H9 (cell line): ENCODE results near the gene RPRD1B. TPM values are rescaled to one million over a fixed set of nuclear protein-coding genes. Genes with fewer than 3 reads are reported as not detected.
A peak's percentile ranks its signal among the peaks of the same experiment; 100 is the strongest.

Source experiments
- DNase-seq: peaks from one replicate; pipeline ENCODE4 v3.0.0-alpha.2; 2017
- H2AFZ ChIP-seq: one replicate; pipeline ENCODE4 v1.6.1; 2013; ENCODE audit warnings: mild to moderate bottlenecking, low read length, control low read depth, moderate library complexity
- H2AK5ac ChIP-seq: 2 replicates; pipeline ENCODE4 v1.6.1; 2013; ENCODE audit warnings: low read length, control low read depth, mixed read lengths; ENCODE audit not compliant: insufficient read length
- H2BK120ac ChIP-seq: one replicate; pipeline ENCODE4 v1.6.1; 2013; ENCODE audit warnings: low read depth, mild to moderate bottlenecking, low read length, control low read depth, inconsistent platforms; ENCODE audit not compliant: poor library complexity, severe bottlenecking
- H2BK12ac ChIP-seq: 2 replicates; pipeline ENCODE4 v1.6.1; 2013; ENCODE audit warnings: low read length, control low read depth, mixed read lengths, low read depth; ENCODE audit not compliant: insufficient read length
- H2BK15ac ChIP-seq: 2 replicates; pipeline ENCODE4 v1.6.1; 2013; ENCODE audit warnings: low read depth, low read length, control low read depth
- H2BK20ac ChIP-seq: one replicate; pipeline ENCODE4 v1.6.1; 2013; ENCODE audit warnings: low read depth, mild to moderate bottlenecking, low read length, control low read depth, inconsistent platforms; ENCODE audit not compliant: poor library complexity, severe bottlenecking
- H2BK5ac ChIP-seq: 2 replicates; pipeline ENCODE4 v1.6.1; 2013; ENCODE audit warnings: low read length, control low read depth, mixed read lengths; ENCODE audit not compliant: insufficient read length
- H3K14ac ChIP-seq: 2 replicates; pipeline ENCODE4 v1.6.1; 2013; ENCODE audit warnings: low read length, control low read depth; ENCODE audit not compliant: insufficient read depth
- H3K18ac ChIP-seq: 2 replicates; pipeline ENCODE4 v1.6.1; 2013; ENCODE audit warnings: low read depth, mild to moderate bottlenecking, mixed read lengths, low read length, control low read depth; ENCODE audit not compliant: insufficient read length
- H3K23ac ChIP-seq: 2 replicates; pipeline ENCODE4 v1.6.1; 2013; ENCODE audit warnings: low read length, control low read depth, mixed read lengths, low read depth; ENCODE audit not compliant: insufficient read length
- H3K23me2 ChIP-seq: 2 replicates; pipeline ENCODE4 v1.6.1; 2013; ENCODE audit warnings: low read depth, mild to moderate bottlenecking, mixed read lengths, low read length, control low read depth; ENCODE audit not compliant: insufficient read length, poor library complexity, severe bottlenecking
- H3K27ac ChIP-seq: 2 replicates; pipeline ENCODE4 v1.5.1; 2013; ENCODE audit warnings: low read length, control low read depth, mixed read lengths, low read depth; ENCODE audit not compliant: insufficient read length
- H3K27me3 ChIP-seq: 2 replicates; pipeline ENCODE4 v1.6.1; 2013; ENCODE audit warnings: low read length, control low read depth, inconsistent platforms; ENCODE audit not compliant: insufficient read depth
- H3K4ac ChIP-seq: 2 replicates; pipeline ENCODE4 v1.6.1; 2013; ENCODE audit warnings: low read depth, mild to moderate bottlenecking, control low read depth, inconsistent platforms, low read length, moderate library complexity
- H3K4me1 ChIP-seq: 2 replicates; pipeline ENCODE4 v1.6.1; 2013; ENCODE audit warnings: low read length, control low read depth, inconsistent platforms; ENCODE audit not compliant: insufficient read depth
- H3K4me2 ChIP-seq: 2 replicates; pipeline ENCODE4 v1.6.1; 2013; ENCODE audit warnings: low read length, control low read depth, mixed read lengths; ENCODE audit not compliant: insufficient read length, insufficient read depth
- H3K56ac ChIP-seq: 2 replicates; pipeline ENCODE4 v1.6.1; 2013; ENCODE audit warnings: low read depth, mild to moderate bottlenecking, mixed read lengths, low read length, control low read depth; ENCODE audit not compliant: insufficient read length
- H3K79me1 ChIP-seq: 2 replicates; pipeline ENCODE4 v1.6.1; 2013; ENCODE audit warnings: low read depth, mild to moderate bottlenecking, moderate library complexity, low read length, control low read depth, inconsistent platforms; ENCODE audit not compliant: insufficient read depth, poor library complexity, severe bottlenecking
- H3K79me2 ChIP-seq: 2 replicates; pipeline ENCODE4 v1.6.1; 2013; ENCODE audit warnings: low read length, control low read depth, inconsistent platforms; ENCODE audit not compliant: insufficient read depth
- H3K9ac ChIP-seq: 2 replicates; pipeline ENCODE4 v1.6.1; 2013; ENCODE audit warnings: low read length, control low read depth, mixed read lengths; ENCODE audit not compliant: insufficient read length; ENCODE audit errors: extremely low read depth
- H3K9me3 ChIP-seq: one replicate; pipeline ENCODE4 v1.6.1; 2013; ENCODE audit warnings: low read depth, low read length, inconsistent platforms; ENCODE audit not compliant: control insufficient read depth
- H3T11ph ChIP-seq: one replicate; pipeline ENCODE4 v1.6.1; 2013; ENCODE audit warnings: mild to moderate bottlenecking, low read length, control low read depth, inconsistent platforms
- H4K20me1 ChIP-seq: one replicate; pipeline ENCODE4 v1.6.1; 2013; ENCODE audit not compliant: control insufficient read depth, insufficient read length, insufficient read depth
- H4K5ac ChIP-seq: 2 replicates; pipeline ENCODE4 v1.6.1; 2013; ENCODE audit warnings: low read depth, mild to moderate bottlenecking, mixed read lengths, low read length, control low read depth; ENCODE audit not compliant: insufficient read length
- H4K8ac ChIP-seq: replicated peaks from 2 replicates; pipeline ENCODE4 v1.6.1; 2013; ENCODE audit warnings: low read length, control low read depth, mixed read lengths, low read depth; ENCODE audit not compliant: insufficient read length
- H4K91ac ChIP-seq: 2 replicates; pipeline ENCODE4 v1.6.1; 2013; ENCODE audit warnings: low read depth, mild to moderate bottlenecking, moderate library complexity, mixed read lengths, low read length, control low read depth; ENCODE audit not compliant: insufficient read length
- H3K27ac Mint-ChIP-seq, 3 experiments: 2 replicates in 2 of 3; 3 replicates in 1 of 3; pipeline ENCODE4 v1.8.0; 2020 to 2021; ENCODE audit warnings: mixed read lengths in 3 of 3, mild to moderate bottlenecking in 1 of 3, moderate library complexity in 1 of 3
- H3K27me3 Mint-ChIP-seq: 2 replicates; pipeline ENCODE4 v1.8.0; 2021; ENCODE audit warnings: low read depth, mild to moderate bottlenecking, moderate library complexity, mixed read lengths
- H3K36me3 Mint-ChIP-seq, 3 experiments: 2 replicates in 2 of 3; 3 replicates in 1 of 3; pipeline ENCODE4 v1.8.0; 2020 to 2021; ENCODE audit warnings: low read depth in 3 of 3, mixed read lengths in 3 of 3; ENCODE audit not compliant: insufficient read depth in 1 of 3
- H3K4me1 Mint-ChIP-seq, 2 experiments: 2 replicates each; pipeline ENCODE4 v1.8.0; 2020; ENCODE audit warnings: mixed read lengths in 2 of 2
- H3K4me3 Mint-ChIP-seq, 2 experiments: 2 replicates in 1 of 2; 3 replicates in 1 of 2; pipeline ENCODE4 v1.8.0; 2020 to 2021; ENCODE audit warnings: mild to moderate bottlenecking in 2 of 2, mixed read lengths in 2 of 2, moderate library complexity in 1 of 2
- H3K9me3 Mint-ChIP-seq, 2 experiments: 2 replicates in 1 of 2; 3 replicates in 1 of 2; pipeline ENCODE4 v1.8.0; 2020; ENCODE audit warnings: mild to moderate bottlenecking in 2 of 2, mixed read lengths in 2 of 2, moderate library complexity in 1 of 2
- CTCF ChIP-seq: fragments of 200-600 bp; sonication (generic); conservative IDR thresholded peaks from 3 replicates; pipeline ENCODE4 v1.8.0; 2021; ENCODE audit warnings: antibody characterized with exemption, mild to moderate bottlenecking
- WGBS: extraction: QIAGEN DNeasy Blood & Tissue Kit; methylation state at CpG from one replicate; pipeline ENCODE4 v1.1.7; 2013; ENCODE audit warnings: missing lambda C conversion rate, low lambda C conversion rate, mixed read lengths; ENCODE audit not compliant: insufficient read length; ENCODE audit errors: extremely low coverage; 5-methylcytosine and 5-hydroxymethylcytosine counted together
- total RNA-seq: library from RNA; stranded (reverse); gene quantifications from 2 replicates; pipeline ENCODE4 v1.2.1, GENCODE V29; 2021

Gene RPRD1B
- total RNA-seq, 1 experiment from 2014 or later = 34.3 TPM

GRCh38 chr20:38043512-38044300 is 10.2 kb downstream of the RPRD1B start:
- WGBS = no CpG with 5 or more reads among the region's 10 CpGs
- Histone ChIP-seq H3K23ac (no peak overlapping the region), H3K79me2 (peaks cover 5% of the 10 kb centered on the region; the same call in 1 of the 2 replicates), H2BK20ac (no peak overlapping the region), H2AK5ac (no peak overlapping the region), H3K79me1 (no peaks in the 10 kb centered on the region), H3K14ac (no peak overlapping the region), H3K4me1 (peaks cover 4% of the 10 kb centered on the region; the same call in 1 of the 2 replicates), H4K8ac (no peak overlapping the region), H2BK15ac (no peak overlapping the region), H3K9me3 (no peaks in the 10 kb centered on the region), H2AFZ (no peak overlapping the region), H3K4ac (no peak overlapping the region), H2BK120ac (no peak overlapping the region), H4K91ac (no peak overlapping the region), H3K18ac (no peak overlapping the region), H3K56ac (no peak overlapping the region), H3K4me2 (no peak overlapping the region), H2BK12ac (no peak overlapping the region), H4K20me1 (no peaks in the 10 kb centered on the region), H2BK5ac (no peak overlapping the region), H3K27me3 (no peaks in the 10 kb centered on the region), H3T11ph (no peak overlapping the region), H3K9ac (no peak overlapping the region), H3K23me2 (no peaks in the 10 kb centered on the region), H3K27ac (no peak overlapping the region), H4K5ac (no peak overlapping the region)
- no peak for DNase-seq
- Mint-ChIP-seq H3K36me3 (peaks cover 12 to 55% (median 47%) of the 10 kb centered on the region in 3 experiments; a peak in 6 of 7 replicates), H3K9me3 (no peaks in the 10 kb centered on the region), H3K27ac (peak overlapping the region; percentile 11 to 66 (median 20); a peak in 3 of 7 replicates), H3K4me1 (peaks cover 12 to 16% of the 10 kb centered on the region in 2 experiments), H3K4me3 (no peak overlapping the region), H3K27me3 (no peaks in the 10 kb centered on the region)
- TF ChIP-seq CTCF = no peak
